DOHH2 (cell line): ENCODE data around the gene P2RY4.

ENCODE experiments used
- EZH2phosphoT487 ChIP-seq: fragments of 200-600 bp; sonication (generic); IDR thresholded peaks from 2 replicates; pipeline ENCODE4 v1.6.1; 2017; ENCODE audit warnings: borderline replicate concordance, mild to moderate bottlenecking, antibody characterized with exemption, low read length, moderate library complexity, mixed read lengths
- TF ChIP-seq, protein P1 (sequence below): fragments of 200-600 bp; sonication (generic); IDR thresholded peaks from one replicate; pipeline ENCODE4 v1.5.1; 2014; ENCODE audit warnings: antibody characterized with exemption, mild to moderate bottlenecking, low read depth, low read length; ENCODE audit not compliant: poor library complexity, severe bottlenecking

DNA sequence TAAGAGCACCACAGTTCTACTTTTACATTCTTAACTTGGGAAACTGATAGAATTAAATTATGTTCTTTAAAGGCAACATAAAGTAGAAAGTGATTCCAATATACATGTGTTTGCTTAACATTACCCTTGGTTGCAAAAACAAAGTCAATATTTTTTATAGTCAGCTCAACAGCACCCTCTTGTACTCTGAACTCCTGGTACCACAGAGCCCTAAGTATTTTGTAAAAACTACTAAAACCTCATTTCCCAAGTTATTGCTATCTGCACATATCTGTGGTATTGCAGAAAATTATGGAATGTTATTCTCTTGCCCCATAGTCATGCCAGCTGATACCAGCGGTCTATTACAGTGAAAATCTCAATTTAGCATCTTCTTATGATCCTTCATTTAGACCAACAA lies 32.8 kb upstream of the P2RY4 start:
- TF ChIP-seq, protein P1, sequence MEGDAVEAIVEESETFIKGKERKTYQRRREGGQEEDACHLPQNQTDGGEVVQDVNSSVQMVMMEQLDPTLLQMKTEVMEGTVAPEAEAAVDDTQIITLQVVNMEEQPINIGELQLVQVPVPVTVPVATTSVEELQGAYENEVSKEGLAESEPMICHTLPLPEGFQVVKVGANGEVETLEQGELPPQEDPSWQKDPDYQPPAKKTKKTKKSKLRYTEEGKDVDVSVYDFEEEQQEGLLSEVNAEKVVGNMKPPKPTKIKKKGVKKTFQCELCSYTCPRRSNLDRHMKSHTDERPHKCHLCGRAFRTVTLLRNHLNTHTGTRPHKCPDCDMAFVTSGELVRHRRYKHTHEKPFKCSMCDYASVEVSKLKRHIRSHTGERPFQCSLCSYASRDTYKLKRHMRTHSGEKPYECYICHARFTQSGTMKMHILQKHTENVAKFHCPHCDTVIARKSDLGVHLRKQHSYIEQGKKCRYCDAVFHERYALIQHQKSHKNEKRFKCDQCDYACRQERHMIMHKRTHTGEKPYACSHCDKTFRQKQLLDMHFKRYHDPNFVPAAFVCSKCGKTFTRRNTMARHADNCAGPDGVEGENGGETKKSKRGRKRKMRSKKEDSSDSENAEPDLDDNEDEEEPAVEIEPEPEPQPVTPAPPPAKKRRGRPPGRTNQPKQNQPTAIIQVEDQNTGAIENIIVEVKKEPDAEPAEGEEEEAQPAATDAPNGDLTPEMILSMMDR = no peak
- no peak for TF ChIP-seq EZH2phosphoT487
